Measurements from ENCODE around the gene PALB2.
"Not testable (repeated sequence)": the region's sequence is repeated elsewhere in the genome, so short reads cannot be mapped to it uniquely, and the experiment has no call there.

The PALB2 gene

GRCh38 chr16:23611936-23612335 is 29.2 kb downstream of the PALB2 start:
- Histone ChIP-seq H4K91ac (ENCODE audit: low read depth, low read length, poor library complexity) (no peak overlapping the region), H3K4me1 (ENCODE audit: control insufficient read depth in 2 of 2, insufficient read depth in 1 of 2, low read depth in 1 of 2, low read length in 2 of 2) (no peaks in the 10 kb centered on the region), H2BK15ac (ENCODE audit: low read length) (no peak overlapping the region), H3K36me3 (replicated peaks in 1 of 2; ENCODE audit: control insufficient read depth in 2 of 2, insufficient read depth in 2 of 2, low read length in 2 of 2) (peaks cover 9 to 75% of the 10 kb centered on the region in 2 donors), H3K14ac (ENCODE audit: low read length) (no peak overlapping the region), H2BK120ac (ENCODE audit: low read depth, low read length) (no peak overlapping the region), H2AFZ (ENCODE audit: low read length) (no peak overlapping the region), H3K79me1 (ENCODE audit: low read depth, low read length) (no peaks in the 10 kb centered on the region), H2BK5ac (ENCODE audit: low read length) (no peak overlapping the region), H3K18ac (ENCODE audit: low read length) (no peak overlapping the region), H2AK5ac (ENCODE audit: low read depth, low read length) (no peak overlapping the region), H3K9ac (ENCODE audit: low read depth, low read length, poor library complexity) (no peak overlapping the region), H3K27me3 (ENCODE audit: control insufficient read depth in 3 of 3, insufficient read depth in 3 of 3, low read depth in 1 of 3, low read length in 3 of 3) (no peaks in the 10 kb centered on the region), H3K9me3 (replicated peaks in 1 of 2; ENCODE audit: control insufficient read depth in 2 of 2, insufficient read depth in 1 of 2, low read depth in 1 of 2, low read length in 2 of 2) (no peaks in the 10 kb centered on the region), H3K4ac (ENCODE audit: low read length) (no peak overlapping the region), H3K23ac (ENCODE audit: low read depth, low read length, poor library complexity) (no peak overlapping the region), H4K8ac (ENCODE audit: low read depth, low read length) (no peak overlapping the region), H3K27ac (replicated peaks; ENCODE audit: low read length) (no peak overlapping the region), H3K4me3 (ENCODE audit: low read length in 2 of 2) (no peak overlapping the region), H3K4me2 (ENCODE audit: insufficient read depth, low read length, poor library complexity, severe bottlenecking) (no peak overlapping the region), H2BK12ac (ENCODE audit: low read length) (no peak overlapping the region)
- no peak for DNase-seq (ENCODE audit: low spot score)
- no CpG with 5 or more reads among the region's 3 CpGs for WGBS, 2 donors (ENCODE audit: extremely low coverage in 2 of 2, insufficient read length in 2 of 2, insufficient replicate concordance in 1 of 2)

DNA sequence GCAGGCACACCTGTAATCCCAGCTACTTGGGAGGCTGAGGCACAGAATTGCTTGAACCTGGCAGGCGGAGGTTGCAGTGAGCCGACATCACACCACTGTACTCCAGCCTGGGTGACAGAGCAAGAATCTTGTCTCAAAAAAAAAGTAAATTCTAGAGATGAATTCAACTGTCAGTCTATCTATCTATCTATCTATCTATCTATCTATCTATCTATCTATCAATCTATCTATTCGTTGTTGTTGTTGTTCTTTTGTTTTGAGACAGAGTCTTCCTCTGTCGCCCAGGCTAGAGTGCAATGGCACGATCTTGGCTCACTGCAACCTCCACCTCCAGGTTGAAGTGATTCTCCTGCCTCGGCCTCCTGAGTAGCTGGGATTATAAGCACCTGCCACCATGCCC is 30.2 kb downstream of the PALB2 start:
- H3K4me3 ChIP-seq (ENCODE audit: low read length in 2 of 2); H4K8ac ChIP-seq (ENCODE audit: low read depth, low read length); H3K14ac ChIP-seq (ENCODE audit: low read length); H3K9ac ChIP-seq (ENCODE audit: low read depth, low read length, poor library complexity); H3K4me2 ChIP-seq (ENCODE audit: insufficient read depth, low read length, poor library complexity, severe bottlenecking); H2BK120ac ChIP-seq (ENCODE audit: low read depth, low read length); H3K79me1 ChIP-seq (ENCODE audit: low read depth, low read length); H2AFZ ChIP-seq (ENCODE audit: low read length); H2BK12ac ChIP-seq (ENCODE audit: low read length); H3K9me3 ChIP-seq (replicated peaks in 1 of 2; ENCODE audit: control insufficient read depth in 2 of 2, insufficient read depth in 1 of 2, low read depth in 1 of 2, low read length in 2 of 2); H3K23ac ChIP-seq (ENCODE audit: low read depth, low read length, poor library complexity); H2BK15ac ChIP-seq (ENCODE audit: low read length); H3K18ac ChIP-seq (ENCODE audit: low read length); H3K27me3 ChIP-seq (ENCODE audit: control insufficient read depth in 3 of 3, insufficient read depth in 3 of 3, low read depth in 1 of 3, low read length in 3 of 3); H2BK5ac ChIP-seq (ENCODE audit: low read length); H3K4ac ChIP-seq (ENCODE audit: low read length); H4K91ac ChIP-seq (ENCODE audit: low read depth, low read length, poor library complexity); H2AK5ac ChIP-seq (ENCODE audit: low read depth, low read length); DNase-seq (ENCODE audit: low spot score); H3K27ac ChIP-seq (replicated peaks; ENCODE audit: low read length); H3K4me1 ChIP-seq (ENCODE audit: control insufficient read depth in 2 of 2, insufficient read depth in 1 of 2, low read depth in 1 of 2, low read length in 2 of 2): not testable (repeated sequence)
- peaks cover 9 to 73% of the 10 kb centered on the region in 2 donors for H3K36me3 ChIP-seq (replicated peaks in 1 of 2; ENCODE audit: control insufficient read depth in 2 of 2, insufficient read depth in 2 of 2, low read length in 2 of 2)
- WGBS, 2 donors (ENCODE audit: extremely low coverage in 2 of 2, insufficient read length in 2 of 2, insufficient replicate concordance in 1 of 2): no CpG with 5 or more reads among the region's 6 CpGs

- Histone ChIP-seq H4K8ac (ENCODE audit: low read depth, low read length) (no peak overlapping the region), H3K4me1 (ENCODE audit: control insufficient read depth in 2 of 2, insufficient read depth in 1 of 2, low read depth in 1 of 2, low read length in 2 of 2) (no peaks in the 10 kb centered on the region), H4K91ac (ENCODE audit: low read depth, low read length, poor library complexity) (no peak overlapping the region), H2AFZ (ENCODE audit: low read length) (no peak overlapping the region), H2AK5ac (ENCODE audit: low read depth, low read length) (no peak overlapping the region), H3K14ac (ENCODE audit: low read length) (no peak overlapping the region), H2BK12ac (ENCODE audit: low read length) (no peak overlapping the region), H3K9me3 (replicated peaks in 1 of 2; ENCODE audit: control insufficient read depth in 2 of 2, insufficient read depth in 1 of 2, low read depth in 1 of 2, low read length in 2 of 2) (no peaks in the 10 kb centered on the region), H3K23ac (ENCODE audit: low read depth, low read length, poor library complexity) (no peak overlapping the region), H2BK5ac (ENCODE audit: low read length) (no peak overlapping the region), H3K18ac (ENCODE audit: low read length) (no peak overlapping the region), H3K4me3 (ENCODE audit: low read length in 2 of 2) (no peak overlapping the region), H3K27me3 (ENCODE audit: control insufficient read depth in 3 of 3, insufficient read depth in 3 of 3, low read depth in 1 of 3, low read length in 3 of 3) (no peaks in the 10 kb centered on the region), H2BK15ac (ENCODE audit: low read length) (no peak overlapping the region), H3K27ac (replicated peaks; ENCODE audit: low read length) (no peak overlapping the region), H3K79me1 (ENCODE audit: low read depth, low read length) (no peaks in the 10 kb centered on the region), H3K9ac (ENCODE audit: low read depth, low read length, poor library complexity) (no peak overlapping the region), H3K36me3 (replicated peaks in 1 of 2; ENCODE audit: control insufficient read depth in 2 of 2, insufficient read depth in 2 of 2, low read length in 2 of 2) (peaks cover 9 to 73% of the 10 kb centered on the region in 2 donors), H3K4me2 (ENCODE audit: insufficient read depth, low read length, poor library complexity, severe bottlenecking) (no peak overlapping the region), H2BK120ac (ENCODE audit: low read depth, low read length) (no peak overlapping the region), H3K4ac (ENCODE audit: low read length) (no peak overlapping the region)
- DNase-seq (ENCODE audit: low spot score): no peak
- WGBS, 2 donors (ENCODE audit: extremely low coverage in 2 of 2, insufficient read length in 2 of 2, insufficient replicate concordance in 1 of 2): no CpG with 5 or more reads among the region's 1 CpG
Observed at GRCh38 chr16:23609929-23610328, 31.2 kb downstream of the PALB2 start.

- Histone ChIP-seq H3K4ac (ENCODE audit: low read length) (no peak overlapping the region), H2BK120ac (ENCODE audit: low read depth, low read length) (no peak overlapping the region), H3K36me3 (replicated peaks in 1 of 2; ENCODE audit: control insufficient read depth in 2 of 2, insufficient read depth in 2 of 2, low read length in 2 of 2) (peaks cover 15 to 72% of the 10 kb centered on the region in 2 donors), H2BK12ac (ENCODE audit: low read length) (no peak overlapping the region), H3K4me1 (ENCODE audit: control insufficient read depth in 2 of 2, insufficient read depth in 1 of 2, low read depth in 1 of 2, low read length in 2 of 2) (no peaks in the 10 kb centered on the region), H3K27me3 (ENCODE audit: control insufficient read depth in 3 of 3, insufficient read depth in 3 of 3, low read depth in 1 of 3, low read length in 3 of 3) (no peaks in the 10 kb centered on the region), H4K8ac (ENCODE audit: low read depth, low read length) (no peak overlapping the region), H3K9ac (ENCODE audit: low read depth, low read length, poor library complexity) (no peak overlapping the region), H3K4me3 (ENCODE audit: low read length in 2 of 2) (no peak overlapping the region), H2AK5ac (ENCODE audit: low read depth, low read length) (no peak overlapping the region), H2BK15ac (ENCODE audit: low read length) (no peak overlapping the region), H2AFZ (ENCODE audit: low read length) (no peak overlapping the region), H3K9me3 (replicated peaks in 1 of 2; ENCODE audit: control insufficient read depth in 2 of 2, insufficient read depth in 1 of 2, low read depth in 1 of 2, low read length in 2 of 2) (no peaks in the 10 kb centered on the region), H3K14ac (ENCODE audit: low read length) (no peak overlapping the region), H3K23ac (ENCODE audit: low read depth, low read length, poor library complexity) (no peak overlapping the region), H2BK5ac (ENCODE audit: low read length) (no peak overlapping the region), H4K91ac (ENCODE audit: low read depth, low read length, poor library complexity) (no peak overlapping the region), H3K27ac (replicated peaks; ENCODE audit: low read length) (no peak overlapping the region), H3K79me1 (ENCODE audit: low read depth, low read length) (no peaks in the 10 kb centered on the region), H3K4me2 (ENCODE audit: insufficient read depth, low read length, poor library complexity, severe bottlenecking) (no peak overlapping the region), H3K18ac (ENCODE audit: low read length) (no peak overlapping the region)
- WGBS, 2 donors (ENCODE audit: extremely low coverage in 2 of 2, insufficient read length in 2 of 2, insufficient replicate concordance in 1 of 2): no CpG with 5 or more reads among the region's 4 CpGs
- no peak for DNase-seq (ENCODE audit: low spot score)
Observed at GRCh38 chr16:23608194-23608593, 32.9 kb downstream of the PALB2 start.
